OCI-M1 (cell line): ENCODE results near the gene AHCYL1.

Experiments used
- DNase-seq: peaks from one replicate; lab custom pipeline; 2025; lab: John Stamatoyannopoulos, UW

AHCYL1 gene

DNA sequence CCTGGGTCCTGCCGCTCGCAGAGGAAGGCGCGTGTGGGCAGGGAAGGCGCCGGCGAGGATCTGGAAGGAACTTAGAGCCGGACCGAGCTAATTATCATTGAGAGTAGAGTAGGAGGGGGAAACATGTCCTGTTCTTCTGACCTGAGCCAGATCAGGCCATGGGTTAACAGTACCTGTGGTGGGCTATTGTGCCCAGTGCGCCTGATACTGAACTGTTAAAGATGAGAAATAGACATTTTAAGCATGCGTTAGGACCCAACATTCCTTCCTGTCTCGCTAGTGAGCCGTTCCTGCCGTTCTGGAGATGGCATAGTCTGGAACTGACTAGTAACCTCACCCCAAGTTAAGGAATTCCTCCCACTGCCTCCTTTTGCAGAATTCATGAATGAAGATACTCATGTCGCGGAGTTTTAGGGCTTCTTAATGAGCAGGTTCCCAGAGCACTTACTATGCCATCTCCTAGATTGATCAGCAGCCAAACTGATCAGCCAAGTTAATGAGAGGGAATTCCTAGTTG, 50.7 kb downstream of the AHCYL1 start:
- peak; percentile 74 for DNase-seq

DNA sequence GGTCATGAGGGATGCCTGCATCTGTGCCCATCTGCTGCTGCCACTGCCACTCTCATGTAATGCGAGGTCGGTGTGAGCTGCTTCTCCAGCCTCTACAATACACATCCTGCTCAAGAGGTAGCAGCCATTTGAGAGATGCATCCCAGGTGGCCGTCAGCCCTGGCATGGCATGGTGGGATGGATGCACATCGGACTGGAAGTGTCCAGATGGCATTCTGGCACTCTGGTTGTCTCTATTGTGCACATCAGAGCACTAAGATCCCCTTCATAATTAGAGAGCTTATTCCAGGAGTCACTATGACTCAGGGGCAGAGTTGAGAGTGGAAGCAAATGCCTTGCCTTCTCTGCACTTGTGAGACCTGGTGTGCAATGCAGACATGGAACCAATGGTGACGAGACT, 53.7 kb downstream of the AHCYL1 start:
- no peak for DNase-seq

DNA sequence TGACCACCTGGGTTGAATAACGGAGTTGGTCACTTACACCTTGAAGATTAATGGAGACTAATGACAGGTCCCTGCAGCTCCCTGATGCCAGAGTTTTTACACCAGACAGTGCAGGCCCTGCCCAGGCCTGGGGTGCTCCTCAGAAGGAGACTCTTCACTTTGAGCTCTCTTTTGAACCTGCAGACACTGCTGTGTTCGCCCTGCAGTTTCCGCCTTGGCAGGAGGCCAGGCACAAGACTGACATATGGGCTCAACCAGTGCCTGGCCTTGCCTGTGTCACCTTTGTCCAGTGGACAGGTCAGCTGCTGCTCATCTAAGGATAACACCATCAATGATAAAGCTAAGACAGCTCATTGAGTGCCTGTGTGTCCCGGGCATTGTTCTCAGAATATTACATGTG, 55.1 kb downstream of the AHCYL1 start:
- DNase-seq = no peak

DNA sequence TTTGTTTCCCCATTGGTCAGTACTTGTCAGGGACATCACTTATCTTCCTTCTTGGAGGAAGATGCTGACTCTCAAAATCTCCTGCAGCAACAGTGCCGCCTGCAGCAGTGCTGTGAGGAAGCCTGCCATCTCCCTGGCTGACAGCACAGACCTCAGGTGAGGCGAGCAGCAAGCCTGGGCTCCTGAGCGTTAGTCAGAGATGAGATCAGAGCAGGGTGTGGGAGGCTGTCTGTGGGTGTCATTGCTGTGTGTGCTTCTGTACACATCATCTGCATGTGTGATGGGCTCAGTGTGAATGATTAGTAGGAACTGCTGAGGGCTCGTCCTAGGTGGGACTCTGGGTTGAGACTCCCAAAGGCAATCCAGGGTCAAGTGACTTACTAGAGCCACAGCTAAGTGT, 56.0 kb downstream of the AHCYL1 start:
- DNase-seq = no peak

DNA sequence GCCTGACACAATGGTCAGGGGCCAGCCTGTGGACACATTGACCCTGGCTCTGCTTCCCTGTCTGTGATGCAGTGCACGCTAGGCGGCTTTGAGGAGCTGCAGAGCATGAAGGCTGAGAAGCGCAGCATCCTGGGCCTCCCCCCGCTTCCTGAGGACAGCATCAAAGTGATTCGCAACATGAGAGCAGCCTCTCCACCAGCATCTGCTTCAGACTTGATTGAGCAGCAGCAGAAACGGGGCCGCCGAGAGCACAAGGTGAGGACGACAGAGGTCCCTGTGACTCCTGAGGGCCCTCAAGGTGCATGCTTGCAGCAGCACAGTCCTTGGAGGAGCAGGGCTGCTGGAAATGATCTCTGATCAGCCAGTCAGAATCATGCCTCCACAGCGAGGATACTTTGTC, 58.5 kb downstream of the AHCYL1 start:
- no peak for DNase-seq

DNA sequence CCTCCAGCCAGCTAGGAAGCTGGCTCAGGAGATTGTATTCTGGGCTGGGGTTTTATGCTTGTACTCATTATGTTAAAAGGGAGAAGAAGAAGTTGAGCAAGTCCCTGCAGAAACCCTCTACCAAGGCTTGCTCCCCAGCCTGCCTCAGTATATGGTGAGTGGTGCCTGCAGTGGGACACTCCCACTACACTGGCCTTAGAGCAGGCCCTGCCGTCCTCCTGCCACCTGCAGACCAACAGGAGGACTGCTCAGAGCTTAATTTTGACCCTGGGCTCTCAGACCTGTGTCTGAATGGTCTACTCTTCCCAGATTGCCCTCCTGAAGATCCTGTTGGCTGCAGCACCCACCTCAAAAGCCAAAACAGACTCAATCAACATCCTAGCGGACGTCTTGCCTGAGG, 62.9 kb downstream of the AHCYL1 start:
- DNase-seq = no peak

DNA sequence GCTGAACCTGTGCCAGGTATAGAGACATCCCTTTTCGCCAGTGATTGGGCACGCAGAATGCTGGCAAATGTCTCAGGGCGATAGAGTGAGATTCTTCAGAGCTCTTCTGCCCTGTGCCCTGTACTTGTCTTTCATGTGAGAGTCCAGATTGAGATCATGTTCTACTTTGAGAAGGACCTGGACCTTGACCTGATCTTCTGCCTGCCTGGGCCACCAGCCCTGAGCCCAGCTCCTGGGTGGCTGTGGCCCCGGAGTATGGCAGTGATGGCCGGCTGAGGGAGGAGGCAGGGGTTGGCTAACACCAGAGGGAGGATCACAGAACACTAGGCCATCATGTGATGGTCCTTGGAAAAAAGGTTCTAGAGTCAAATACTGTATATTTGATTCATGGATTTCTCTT, 63.7 kb downstream of the AHCYL1 start:
- DNase-seq = no peak

DNA sequence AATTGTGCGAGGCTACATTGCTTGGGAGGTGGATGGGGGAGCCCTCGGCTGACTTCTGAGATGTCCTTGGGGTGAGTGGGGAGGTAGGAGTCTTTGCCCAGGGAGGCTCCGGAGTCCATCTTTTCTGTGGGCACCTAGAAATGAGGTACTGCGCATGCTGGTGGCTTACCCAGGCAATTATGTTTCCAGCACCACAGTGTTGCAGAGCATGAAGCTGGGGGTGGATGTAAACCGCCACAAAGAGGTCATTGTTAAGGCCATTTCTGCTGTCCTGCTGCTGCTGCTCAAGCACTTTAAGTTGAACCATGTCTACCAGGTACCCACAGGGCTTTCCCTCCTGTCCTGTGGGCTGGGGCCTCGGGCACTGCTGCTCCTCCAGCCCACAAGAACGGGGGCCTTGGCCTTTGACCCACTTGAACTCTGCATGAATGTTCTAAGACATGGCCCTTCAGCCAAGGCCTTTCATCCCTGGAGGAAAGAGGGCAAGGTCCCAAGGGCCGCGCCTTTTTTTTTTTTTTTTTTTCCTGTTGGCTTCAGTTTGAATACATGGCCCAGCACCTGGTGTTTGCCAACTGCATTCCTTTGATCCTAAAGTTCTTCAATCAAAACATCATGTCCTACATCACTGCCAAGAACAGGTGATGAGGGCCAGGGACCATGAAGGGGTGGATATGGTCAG, 64.5 kb downstream of the AHCYL1 start:
- DNase-seq = no peak

DNA sequence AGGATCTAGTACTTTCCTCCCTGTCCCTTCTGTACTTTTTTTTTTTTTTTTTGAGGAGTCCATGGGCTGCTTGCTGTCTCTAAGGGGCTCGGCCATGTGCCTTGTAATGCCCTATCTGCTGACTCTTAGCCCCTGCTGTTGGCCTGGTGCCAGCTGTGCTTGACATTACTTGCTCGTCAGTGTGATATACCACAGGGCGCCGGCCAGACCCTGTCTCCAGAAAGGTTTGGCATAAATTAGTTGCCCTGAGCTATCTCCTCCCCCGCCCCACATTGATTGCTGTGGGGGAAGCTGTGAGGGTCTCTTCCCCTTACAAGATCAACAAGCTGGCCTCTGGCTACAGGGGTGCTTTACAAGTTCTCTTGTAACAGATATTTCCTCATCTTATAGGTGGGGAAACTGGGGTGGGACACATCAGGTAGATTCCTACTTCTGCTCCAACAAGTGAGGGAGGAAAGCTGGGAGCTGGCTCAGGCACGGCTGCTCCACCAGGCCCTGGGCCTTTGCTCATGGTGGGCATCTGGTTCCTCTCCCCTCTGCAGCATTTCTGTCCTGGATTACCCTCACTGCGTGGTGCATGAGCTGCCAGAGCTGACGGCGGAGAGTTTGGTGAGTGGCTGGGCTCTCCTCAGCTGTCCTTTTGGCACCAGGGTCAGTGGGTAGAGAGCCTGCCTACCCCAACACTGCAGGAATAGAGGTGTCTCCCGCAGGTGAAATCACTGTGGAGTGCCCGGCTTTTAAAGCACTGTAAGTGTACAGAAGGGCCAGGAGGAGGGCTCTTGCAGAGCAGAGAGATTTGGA, 65.4 kb downstream of the AHCYL1 start:
- no peak for DNase-seq

DNA sequence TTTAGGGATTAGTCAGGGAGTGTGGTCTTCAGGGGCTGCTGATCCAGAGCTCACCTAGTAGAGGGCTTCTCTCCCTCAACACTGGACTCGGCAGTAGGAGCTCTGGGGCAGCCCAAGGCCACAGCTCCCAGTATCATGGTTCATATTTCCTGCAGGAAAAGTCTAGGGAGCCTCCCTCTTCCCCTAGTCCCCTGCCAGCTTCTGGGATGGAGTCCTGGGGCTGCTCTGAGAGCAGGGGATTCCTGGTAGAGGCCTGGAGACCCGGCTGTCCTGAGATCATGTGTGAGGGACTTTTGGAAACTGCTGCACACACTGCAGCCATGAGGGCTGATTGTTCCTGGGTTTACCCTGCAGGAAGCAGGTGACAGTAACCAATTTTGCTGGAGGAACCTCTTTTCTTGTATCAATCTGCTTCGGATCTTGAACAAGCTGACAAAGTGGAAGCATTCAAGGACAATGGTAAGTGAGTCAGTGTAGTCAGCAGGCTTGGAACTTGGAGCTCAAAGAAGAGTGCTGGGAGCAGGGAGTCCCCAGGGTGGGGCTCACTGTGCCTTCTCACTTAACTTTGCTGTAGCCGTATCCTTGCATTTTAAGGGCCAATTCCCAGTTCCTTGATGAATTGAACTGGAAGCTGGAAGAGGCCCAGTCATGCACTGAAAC, 66.2 kb downstream of the AHCYL1 start:
- no peak for DNase-seq

DNA sequence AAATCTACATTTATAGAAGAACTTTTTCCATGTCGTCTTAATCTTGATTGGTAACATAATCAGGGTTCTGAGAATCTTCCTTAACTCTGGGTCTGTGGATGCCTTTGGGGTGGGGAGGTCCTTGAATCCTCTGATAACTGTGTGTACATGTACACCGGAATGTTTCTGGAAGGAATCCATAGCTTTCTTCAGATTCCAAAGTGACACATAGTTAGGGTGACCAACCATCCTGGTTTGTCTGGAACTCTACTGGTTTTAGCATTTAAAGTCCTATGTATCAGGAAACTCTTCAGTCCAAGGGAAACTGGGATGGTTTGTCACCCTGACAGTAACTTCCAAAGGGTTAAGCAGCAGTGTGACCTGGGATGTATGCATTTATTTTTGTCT, 66.7 kb downstream of the AHCYL1 start:
- no peak for DNase-seq

DNA sequence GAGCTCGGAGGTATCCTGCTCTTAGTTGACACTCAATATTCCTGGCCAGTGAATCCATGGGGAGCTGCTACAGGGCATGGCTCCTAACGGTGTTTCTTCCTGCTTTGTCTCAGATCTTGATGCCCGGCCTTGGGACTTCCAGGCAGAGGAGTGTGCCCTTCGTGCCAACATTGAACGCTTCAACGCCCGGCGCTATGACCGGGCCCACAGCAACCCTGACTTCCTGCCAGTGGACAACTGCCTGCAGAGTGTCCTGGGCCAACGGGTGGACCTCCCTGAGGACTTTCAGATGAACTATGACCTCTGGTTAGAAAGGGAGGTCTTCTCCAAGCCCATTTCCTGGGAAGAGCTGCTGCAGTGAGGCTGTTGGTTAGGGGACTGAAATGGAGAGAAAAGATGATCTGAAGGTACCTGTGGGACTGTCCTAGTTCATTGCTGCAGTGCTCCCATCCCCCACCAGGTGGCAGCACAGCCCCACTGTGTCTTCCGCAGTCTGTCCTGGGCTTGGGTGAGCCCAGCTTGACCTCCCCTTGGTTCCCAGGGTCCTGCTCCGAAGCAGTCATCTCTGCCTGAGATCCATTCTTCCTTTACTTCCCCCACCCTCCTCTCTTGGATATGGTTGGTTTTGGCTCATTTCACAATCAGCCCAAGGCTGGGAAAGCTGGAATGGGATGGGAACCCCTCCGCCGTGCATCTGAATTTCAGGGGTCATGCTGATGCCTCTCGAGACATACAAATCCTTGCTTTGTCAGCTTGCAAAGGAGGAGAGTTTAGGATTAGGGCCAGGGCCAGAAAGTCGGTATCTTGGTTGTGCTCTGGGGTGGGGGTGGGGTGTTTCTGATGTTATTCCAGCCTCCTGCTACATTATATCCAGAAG, 69.2 kb downstream of the AHCYL1 start:
- DNase-seq = peak; percentile 76

DNA sequence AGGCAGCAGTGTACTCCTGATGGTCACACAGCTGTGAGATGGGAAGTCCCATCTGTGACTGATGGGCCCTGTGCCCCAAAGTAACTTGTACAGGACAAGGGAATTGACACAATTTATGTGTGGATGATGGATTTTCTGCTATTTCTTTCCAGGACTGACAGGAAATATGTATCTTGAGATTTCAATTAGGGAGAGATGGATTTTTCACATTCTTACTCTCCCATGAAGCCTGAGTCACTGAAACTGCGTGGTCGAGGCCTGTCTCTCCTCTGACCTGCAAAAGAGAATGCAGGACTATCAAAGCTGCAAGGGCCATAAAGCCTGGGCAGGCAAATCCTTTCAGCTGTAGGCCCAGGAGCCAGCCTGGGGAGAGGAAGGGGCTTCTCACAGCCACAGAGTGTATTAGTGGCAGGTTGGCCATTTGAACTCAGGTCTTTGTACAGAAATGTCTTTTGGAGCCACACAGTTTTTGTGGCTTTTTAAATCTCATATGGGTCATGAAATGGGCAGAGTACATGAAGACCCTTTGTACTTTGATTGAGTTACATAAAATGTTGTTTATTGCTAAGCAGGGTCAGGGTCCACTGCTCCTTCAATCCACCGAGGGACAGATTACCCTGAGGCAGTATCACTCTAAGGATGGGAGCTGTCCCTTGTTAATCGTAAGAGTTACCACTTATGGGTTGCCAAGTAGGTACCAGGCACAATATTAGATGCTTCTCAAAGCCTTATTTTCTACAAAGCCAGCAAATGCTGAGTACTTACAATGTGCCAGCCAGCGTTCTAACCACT, 71.1 kb downstream of the AHCYL1 start:
- no peak for DNase-seq

DNA sequence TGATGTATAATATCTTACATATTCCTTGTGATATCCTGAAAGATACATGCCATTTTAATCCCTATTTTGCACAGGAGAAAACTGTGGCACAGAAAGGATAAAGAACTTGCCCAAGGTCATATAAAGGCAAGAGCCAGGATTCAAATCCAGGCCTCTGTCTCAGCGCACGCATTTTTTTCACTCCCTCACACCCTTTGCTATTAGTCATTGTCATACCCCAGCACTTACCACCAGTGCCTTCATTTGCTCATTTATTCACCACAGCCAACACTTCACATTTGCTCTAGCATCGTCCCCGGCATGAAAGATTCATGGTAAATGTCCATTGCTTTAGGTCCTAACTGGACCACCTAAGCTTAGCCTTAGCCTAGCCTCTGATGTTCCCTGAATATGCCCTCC, 71.7 kb downstream of the AHCYL1 start:
- DNase-seq = no peak

DNA sequence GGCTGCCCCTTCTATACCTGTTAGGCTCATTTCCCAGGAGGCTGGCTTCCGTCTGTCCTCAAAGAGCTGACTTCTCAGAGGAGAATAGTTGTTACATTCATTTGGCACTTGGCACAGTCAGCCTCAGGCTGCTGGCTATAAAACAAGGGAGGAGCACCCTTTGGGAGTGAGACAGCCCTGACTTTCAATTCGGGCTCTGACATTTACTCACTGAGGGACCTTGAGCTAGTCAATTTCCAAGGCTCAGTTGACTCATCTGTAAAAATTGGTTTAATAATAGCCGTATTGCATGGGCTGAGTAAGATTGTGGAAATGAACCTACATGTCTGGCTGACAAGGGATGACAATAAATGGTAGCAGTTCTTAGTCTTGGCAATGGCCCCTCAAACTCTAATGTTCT, 72.2 kb downstream of the AHCYL1 start:
- no peak for DNase-seq

DNA sequence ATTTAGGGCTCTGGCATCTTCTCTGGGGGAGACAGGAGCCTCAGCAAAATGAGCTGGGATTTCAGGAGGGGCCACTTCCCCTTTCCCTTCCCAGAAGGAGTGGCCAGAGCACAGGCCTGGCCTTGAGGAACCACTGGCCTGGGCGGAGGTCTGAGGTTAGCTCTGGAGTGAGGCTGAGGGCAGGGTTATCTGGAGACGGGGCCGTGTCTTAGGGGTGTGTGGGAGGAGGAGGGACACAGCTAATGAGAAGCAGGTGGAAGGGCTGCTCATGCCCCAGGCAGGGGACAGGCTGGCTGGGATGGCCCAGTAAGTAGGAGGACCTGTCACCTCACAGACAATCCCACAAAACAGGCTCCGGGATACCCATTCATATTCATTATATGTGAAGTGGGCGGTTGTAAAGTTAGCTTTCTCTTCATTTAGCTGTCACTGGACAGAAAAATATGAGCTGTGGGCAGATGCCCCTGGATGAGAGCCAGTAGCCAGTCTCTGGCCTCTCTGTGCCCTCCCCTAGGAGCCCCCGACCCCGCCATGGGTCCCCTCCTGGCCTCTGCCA, 73.5 kb downstream of the AHCYL1 start:
- DNase-seq = peak; percentile 92

DNA sequence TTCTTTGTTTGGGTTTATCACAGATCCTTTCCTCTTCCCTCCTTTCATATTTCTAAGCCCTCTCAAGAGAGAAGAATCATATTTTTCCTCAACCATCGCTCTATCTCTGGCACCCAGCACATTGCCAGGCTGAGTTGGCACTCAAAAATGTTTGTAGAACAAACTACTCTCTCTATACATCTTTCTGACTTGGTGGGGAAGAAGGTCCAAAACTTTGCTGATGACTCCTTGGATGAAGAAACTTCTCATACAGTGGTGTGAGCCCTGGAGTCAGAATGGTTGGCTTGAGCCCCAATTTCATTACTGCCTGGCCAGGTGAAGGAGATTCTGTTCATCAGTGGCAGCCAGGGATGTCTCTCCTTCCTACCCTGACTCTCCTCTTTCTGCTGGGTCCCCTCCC, 74.0 kb downstream of the AHCYL1 start:
- peak; percentile 43 for DNase-seq

DNA sequence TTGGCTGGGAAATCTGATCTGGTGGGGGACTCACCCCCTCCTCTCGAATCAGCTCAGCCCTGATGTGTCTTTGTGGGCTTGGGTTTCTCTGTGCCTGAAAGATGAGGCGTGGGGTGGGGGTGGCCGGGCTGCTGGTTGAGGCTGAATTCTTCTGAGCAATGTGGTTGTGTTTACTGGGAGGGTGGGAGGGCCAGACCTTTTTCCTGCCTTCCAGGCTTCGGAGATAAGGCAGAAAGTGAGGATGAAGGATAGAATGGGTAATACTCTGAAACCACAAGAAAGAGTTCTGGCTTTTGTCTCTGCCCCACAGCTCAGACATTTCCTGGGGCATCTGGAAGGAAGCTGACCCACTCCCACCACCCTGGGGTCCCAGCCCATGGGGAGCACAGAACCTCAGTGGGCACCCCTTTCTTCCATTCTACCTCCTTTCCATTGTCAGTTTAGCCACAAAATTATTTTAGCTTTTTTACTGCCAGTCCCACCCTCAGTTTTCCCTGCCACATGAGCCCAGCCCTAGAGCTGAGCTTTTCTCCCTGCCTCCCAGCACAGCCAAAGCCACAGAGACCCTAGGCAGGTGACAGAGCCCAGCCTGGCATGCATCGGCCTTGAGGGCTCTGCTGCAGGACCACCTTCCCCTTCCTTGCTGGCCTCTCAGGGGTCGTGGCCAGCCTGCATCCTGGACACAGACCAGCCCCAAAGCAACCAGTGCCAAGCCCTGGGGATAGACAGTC, 74.7 kb downstream of the AHCYL1 start:
- DNase-seq = peak; percentile 84

DNA sequence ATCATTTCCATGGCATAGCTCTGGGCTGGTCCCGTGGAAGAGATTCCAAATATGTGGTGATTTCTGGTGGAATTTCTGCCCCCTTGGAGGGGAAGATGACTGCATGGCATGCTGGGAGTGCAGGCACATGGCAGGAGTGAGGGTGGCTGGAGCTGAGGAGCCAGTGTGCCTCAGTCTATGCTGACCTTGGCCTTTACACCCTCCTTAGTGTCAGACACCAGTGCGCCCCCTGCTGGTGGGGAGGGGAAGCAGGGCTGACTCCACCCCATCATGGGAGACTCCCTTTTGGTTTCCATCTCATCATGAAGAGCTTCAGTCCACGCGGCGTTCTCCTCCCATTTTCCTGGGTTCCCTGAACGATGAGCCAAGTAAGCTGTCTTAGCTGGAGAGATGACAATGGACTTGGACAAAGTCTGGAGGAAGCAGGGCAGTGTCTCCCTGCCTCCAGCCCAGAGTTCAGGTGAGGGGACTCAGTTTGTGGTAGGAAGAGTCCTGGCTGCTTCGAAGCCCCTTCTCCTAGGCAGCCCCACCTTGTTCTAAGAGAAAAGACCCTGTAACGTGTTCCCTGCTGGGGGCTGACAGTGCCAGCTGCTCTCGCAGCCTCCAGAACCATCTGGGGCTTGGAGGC, 75.6 kb downstream of the AHCYL1 start:
- DNase-seq = peak; percentile 89

DNA sequence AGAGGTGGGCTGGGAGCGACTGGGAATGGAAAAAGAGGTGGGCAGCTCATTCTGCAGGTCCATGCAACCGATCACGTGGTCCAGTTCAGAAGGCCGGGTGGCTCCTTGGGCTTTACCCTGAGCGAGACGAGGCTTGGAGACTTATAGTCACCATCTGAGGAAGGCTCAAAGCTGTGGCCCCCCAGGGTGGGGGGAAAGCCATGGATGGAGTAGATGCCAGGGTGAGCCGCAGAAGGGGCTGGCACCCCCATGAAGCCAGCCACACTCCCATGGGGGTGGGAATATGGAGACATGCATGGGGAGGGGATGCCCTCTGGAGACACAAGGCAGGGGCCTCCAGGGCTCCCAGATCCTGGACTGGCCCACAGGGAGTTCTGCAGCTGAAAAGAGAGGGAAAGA, 76.1 kb downstream of the AHCYL1 start:
- DNase-seq = no peak
